HEK293 (cell line): ENCODE results near the gene NIPAL3.

Source experiments
- ATF2 ChIP-seq: fragments of 450-650 bp; formaldehyde crosslinking; IDR thresholded peaks from 2 replicates; pipeline ENCODE4 v1.5.1; 2016; ENCODE audit warnings: missing biosample characterization, missing genetic modification characterization, low read depth
- FEZF1 ChIP-seq: fragments of 450-650 bp; formaldehyde crosslinking; IDR thresholded peaks from 2 replicates; pipeline ENCODE4 v1.5.1; 2016; ENCODE audit warnings: missing biosample characterization, missing genetic modification characterization
- KLF17 ChIP-seq: fragments of 450-650 bp; formaldehyde crosslinking; IDR thresholded peaks from 2 replicates; pipeline ENCODE4 v1.5.1; 2016; ENCODE audit warnings: missing biosample characterization, missing genetic modification characterization
- TCF7L2 ChIP-seq: IDR thresholded peaks from 2 replicates; pipeline ENCODE4 v1.6.1; 2011; ENCODE audit warnings: low read depth, mild to moderate bottlenecking, inconsistent platforms, low read length, moderate library complexity, borderline replicate concordance
- ZBTB1 ChIP-seq: fragments of 450-650 bp; formaldehyde crosslinking; IDR thresholded peaks from 2 replicates; pipeline ENCODE4 v1.5.1; 2016; ENCODE audit warnings: missing biosample characterization, missing genetic modification characterization
- ZBTB21 ChIP-seq: fragments of 450-650 bp; formaldehyde crosslinking; IDR thresholded peaks from 2 replicates; pipeline ENCODE4 v1.5.1; 2017; ENCODE audit warnings: missing biosample characterization, missing genetic modification characterization
- ZBTB48 ChIP-seq: fragments of 450-650 bp; formaldehyde crosslinking; IDR thresholded peaks from 2 replicates; pipeline ENCODE4 v1.5.1; 2016; ENCODE audit warnings: missing biosample characterization, missing genetic modification characterization
- ZBTB6 ChIP-seq: fragments of 450-650 bp; formaldehyde crosslinking; IDR thresholded peaks from 2 replicates; pipeline ENCODE4 v1.5.1; 2017; ENCODE audit warnings: missing biosample characterization, missing genetic modification characterization
- ZNF112 ChIP-seq: fragments of 450-650 bp; formaldehyde crosslinking; IDR thresholded peaks from 2 replicates; pipeline ENCODE4 v1.5.0; 2017; ENCODE audit warnings: missing biosample characterization, missing genetic modification characterization
- ZNF121 ChIP-seq: fragments of 450-650 bp; formaldehyde crosslinking; IDR thresholded peaks from 2 replicates; pipeline ENCODE4 v1.5.1; 2016; ENCODE audit warnings: missing biosample characterization, missing genetic modification characterization
- ZNF140 ChIP-seq: fragments of 450-650 bp; formaldehyde crosslinking; IDR thresholded peaks from 2 replicates; pipeline ENCODE4 v1.5.1; 2016; ENCODE audit warnings: missing biosample characterization, missing genetic modification characterization
- ZNF169 ChIP-seq: fragments of 450-650 bp; formaldehyde crosslinking; IDR thresholded peaks from 2 replicates; pipeline ENCODE4 v1.5.1; 2016; ENCODE audit warnings: missing biosample characterization, missing genetic modification characterization
- ZNF211 ChIP-seq: fragments of 450-650 bp; formaldehyde crosslinking; IDR thresholded peaks from 2 replicates; pipeline ENCODE4 v1.5.1; 2016; ENCODE audit warnings: low read depth, missing biosample characterization, missing genetic modification characterization
- ZNF302 ChIP-seq: fragments of 450-650 bp; formaldehyde crosslinking; IDR thresholded peaks from 2 replicates; pipeline ENCODE4 v1.5.1; 2016; ENCODE audit warnings: missing biosample characterization, missing genetic modification characterization, low read depth
- ZNF362 ChIP-seq: fragments of 450-650 bp; formaldehyde crosslinking; IDR thresholded peaks from 2 replicates; pipeline ENCODE4 v1.5.1; 2016; ENCODE audit warnings: missing biosample characterization, missing genetic modification characterization
- ZNF473 ChIP-seq: fragments of 450-650 bp; formaldehyde crosslinking; IDR thresholded peaks from 2 replicates; pipeline ENCODE4 v1.5.1; 2017; ENCODE audit warnings: missing biosample characterization, missing genetic modification characterization
- ZNF48 ChIP-seq: fragments of 450-650 bp; formaldehyde crosslinking; IDR thresholded peaks from 2 replicates; pipeline ENCODE4 v1.5.1; 2016; ENCODE audit warnings: missing biosample characterization, missing genetic modification characterization
- ZNF549 ChIP-seq: fragments of 450-650 bp; IDR thresholded peaks from 2 replicates; pipeline ENCODE4 v1.5.1; 2018; ENCODE audit warnings: missing biosample characterization, missing genetic modification characterization, mild to moderate bottlenecking, inconsistent platforms, moderate library complexity
- ZNF639 ChIP-seq: fragments of 450-650 bp; formaldehyde crosslinking; IDR thresholded peaks from 2 replicates; pipeline ENCODE4 v1.5.1; 2016; ENCODE audit warnings: missing biosample characterization, missing genetic modification characterization
- ZNF660 ChIP-seq: fragments of 450-650 bp; IDR thresholded peaks from 2 replicates; pipeline ENCODE4 v1.5.1; 2018; ENCODE audit warnings: missing biosample characterization, mild to moderate bottlenecking, missing genetic modification characterization
- ZNF747 ChIP-seq: fragments of 450-650 bp; formaldehyde crosslinking; IDR thresholded peaks from 2 replicates; pipeline ENCODE4 v1.5.1; 2016; ENCODE audit warnings: missing biosample characterization, missing genetic modification characterization
- ZSCAN23 ChIP-seq: fragments of 450-650 bp; formaldehyde crosslinking; IDR thresholded peaks from 2 replicates; pipeline ENCODE4 v1.5.1; 2016; ENCODE audit warnings: missing biosample characterization, missing genetic modification characterization
- TF ChIP-seq, protein P1 (sequence below): fragments of 450-650 bp; formaldehyde crosslinking; IDR thresholded peaks from 2 replicates; pipeline ENCODE4 v1.5.1; 2016; ENCODE audit warnings: missing biosample characterization, missing genetic modification characterization
- TF ChIP-seq, protein P2 (sequence below): IDR thresholded peaks from 2 replicates; pipeline ENCODE4 v1.6.1; 2011; ENCODE audit warnings: mild to moderate bottlenecking, low read depth, low read length, borderline replicate concordance
- TF ChIP-seq, protein P3 (sequence below): fragments of 450-650 bp; formaldehyde crosslinking; IDR thresholded peaks from 2 replicates; pipeline ENCODE4 v1.5.1; 2016; ENCODE audit warnings: missing biosample characterization, missing genetic modification characterization, borderline replicate concordance

The NIPAL3 gene

DNA sequence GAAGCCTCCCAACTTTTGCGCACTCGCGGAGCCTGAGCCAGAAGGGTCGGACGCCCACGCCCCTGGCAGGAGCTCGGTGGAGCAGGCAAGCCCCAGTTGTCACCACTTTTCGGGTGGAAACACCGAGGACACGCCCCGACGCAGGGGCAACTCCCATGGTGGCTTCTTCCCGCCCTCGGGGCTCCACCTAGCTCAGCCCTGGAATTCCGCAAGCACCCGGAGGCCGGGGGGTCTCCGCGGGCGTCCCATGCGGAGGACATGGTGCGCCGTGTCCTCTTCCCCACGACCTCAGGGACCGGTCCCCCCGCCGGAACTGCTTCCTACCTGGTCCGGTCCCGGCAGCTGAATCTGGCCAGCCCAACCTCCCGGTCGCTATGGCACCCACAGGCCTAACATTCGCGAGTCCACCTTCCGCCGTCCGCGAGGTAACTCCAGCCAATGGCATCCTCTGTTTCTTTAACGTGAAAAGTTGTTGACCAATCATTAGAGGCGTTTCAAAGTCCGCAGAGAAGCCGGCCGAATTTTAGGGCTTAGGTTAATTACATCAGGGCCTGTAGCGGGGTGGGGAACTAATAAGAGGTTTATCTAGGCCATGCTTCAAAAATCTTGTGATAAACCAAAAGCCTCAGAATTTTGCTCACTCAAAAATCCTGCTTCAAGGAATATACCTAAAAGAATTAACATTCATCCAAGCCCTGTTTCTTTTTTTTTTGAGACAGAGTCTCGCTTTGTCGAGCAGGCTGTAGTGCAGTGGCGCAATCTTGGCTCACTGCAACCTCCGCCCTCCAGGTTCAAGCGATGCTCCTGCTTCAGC is 2.0 kb upstream of the NIPAL3 start, which contains the start of gene STPG1 (continued):
- TF ChIP-seq ZBTB21 (tag by site-specific recombination) (no peak), ZNF549 (no peak), ZNF112 (tag by site-specific recombination) (no peak), ZBTB48 (tag by site-specific recombination) (no peak; the same call in 1 of the 2 replicates), KLF17 (tag by site-specific recombination) (peak; percentile 53; the same call in 1 of the 2 replicates), ZNF639 (tag by site-specific recombination) (no peak), ZBTB1 (tag by site-specific recombination) (no peak), ZNF121 (tag by site-specific recombination) (no peak), ZNF211 (tag by site-specific recombination) (no peak), ZBTB6 (tag by site-specific recombination) (no peak), ZNF302 (tag by site-specific recombination) (no peak), ZNF140 (tag by site-specific recombination) (no peak), ZSCAN23 (tag by site-specific recombination) (no peak), ZNF660 (tag by site-specific recombination) (peak; percentile 45), TCF7L2 (no peak), FEZF1 (tag by site-specific recombination) (no peak), ATF2 (no peak), ZNF48 (tag by site-specific recombination) (no peak), ZNF473 (tag by site-specific recombination) (no peak), ZNF169 (tag by site-specific recombination) (no peak), ZNF747 (no peak), ZNF362 (tag by site-specific recombination) (no peak)
- TF ChIP-seq, protein P1, sequence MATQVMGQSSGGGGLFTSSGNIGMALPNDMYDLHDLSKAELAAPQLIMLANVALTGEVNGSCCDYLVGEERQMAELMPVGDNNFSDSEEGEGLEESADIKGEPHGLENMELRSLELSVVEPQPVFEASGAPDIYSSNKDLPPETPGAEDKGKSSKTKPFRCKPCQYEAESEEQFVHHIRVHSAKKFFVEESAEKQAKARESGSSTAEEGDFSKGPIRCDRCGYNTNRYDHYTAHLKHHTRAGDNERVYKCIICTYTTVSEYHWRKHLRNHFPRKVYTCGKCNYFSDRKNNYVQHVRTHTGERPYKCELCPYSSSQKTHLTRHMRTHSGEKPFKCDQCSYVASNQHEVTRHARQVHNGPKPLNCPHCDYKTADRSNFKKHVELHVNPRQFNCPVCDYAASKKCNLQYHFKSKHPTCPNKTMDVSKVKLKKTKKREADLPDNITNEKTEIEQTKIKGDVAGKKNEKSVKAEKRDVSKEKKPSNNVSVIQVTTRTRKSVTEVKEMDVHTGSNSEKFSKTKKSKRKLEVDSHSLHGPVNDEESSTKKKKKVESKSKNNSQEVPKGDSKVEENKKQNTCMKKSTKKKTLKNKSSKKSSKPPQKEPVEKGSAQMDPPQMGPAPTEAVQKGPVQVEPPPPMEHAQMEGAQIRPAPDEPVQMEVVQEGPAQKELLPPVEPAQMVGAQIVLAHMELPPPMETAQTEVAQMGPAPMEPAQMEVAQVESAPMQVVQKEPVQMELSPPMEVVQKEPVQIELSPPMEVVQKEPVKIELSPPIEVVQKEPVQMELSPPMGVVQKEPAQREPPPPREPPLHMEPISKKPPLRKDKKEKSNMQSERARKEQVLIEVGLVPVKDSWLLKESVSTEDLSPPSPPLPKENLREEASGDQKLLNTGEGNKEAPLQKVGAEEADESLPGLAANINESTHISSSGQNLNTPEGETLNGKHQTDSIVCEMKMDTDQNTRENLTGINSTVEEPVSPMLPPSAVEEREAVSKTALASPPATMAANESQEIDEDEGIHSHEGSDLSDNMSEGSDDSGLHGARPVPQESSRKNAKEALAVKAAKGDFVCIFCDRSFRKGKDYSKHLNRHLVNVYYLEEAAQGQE (tag by site-specific recombination), result no peak
- TF ChIP-seq, protein P2, sequence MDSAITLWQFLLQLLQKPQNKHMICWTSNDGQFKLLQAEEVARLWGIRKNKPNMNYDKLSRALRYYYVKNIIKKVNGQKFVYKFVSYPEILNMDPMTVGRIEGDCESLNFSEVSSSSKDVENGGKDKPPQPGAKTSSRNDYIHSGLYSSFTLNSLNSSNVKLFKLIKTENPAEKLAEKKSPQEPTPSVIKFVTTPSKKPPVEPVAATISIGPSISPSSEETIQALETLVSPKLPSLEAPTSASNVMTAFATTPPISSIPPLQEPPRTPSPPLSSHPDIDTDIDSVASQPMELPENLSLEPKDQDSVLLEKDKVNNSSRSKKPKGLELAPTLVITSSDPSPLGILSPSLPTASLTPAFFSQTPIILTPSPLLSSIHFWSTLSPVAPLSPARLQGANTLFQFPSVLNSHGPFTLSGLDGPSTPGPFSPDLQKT, result no peak
- TF ChIP-seq, protein P3, sequence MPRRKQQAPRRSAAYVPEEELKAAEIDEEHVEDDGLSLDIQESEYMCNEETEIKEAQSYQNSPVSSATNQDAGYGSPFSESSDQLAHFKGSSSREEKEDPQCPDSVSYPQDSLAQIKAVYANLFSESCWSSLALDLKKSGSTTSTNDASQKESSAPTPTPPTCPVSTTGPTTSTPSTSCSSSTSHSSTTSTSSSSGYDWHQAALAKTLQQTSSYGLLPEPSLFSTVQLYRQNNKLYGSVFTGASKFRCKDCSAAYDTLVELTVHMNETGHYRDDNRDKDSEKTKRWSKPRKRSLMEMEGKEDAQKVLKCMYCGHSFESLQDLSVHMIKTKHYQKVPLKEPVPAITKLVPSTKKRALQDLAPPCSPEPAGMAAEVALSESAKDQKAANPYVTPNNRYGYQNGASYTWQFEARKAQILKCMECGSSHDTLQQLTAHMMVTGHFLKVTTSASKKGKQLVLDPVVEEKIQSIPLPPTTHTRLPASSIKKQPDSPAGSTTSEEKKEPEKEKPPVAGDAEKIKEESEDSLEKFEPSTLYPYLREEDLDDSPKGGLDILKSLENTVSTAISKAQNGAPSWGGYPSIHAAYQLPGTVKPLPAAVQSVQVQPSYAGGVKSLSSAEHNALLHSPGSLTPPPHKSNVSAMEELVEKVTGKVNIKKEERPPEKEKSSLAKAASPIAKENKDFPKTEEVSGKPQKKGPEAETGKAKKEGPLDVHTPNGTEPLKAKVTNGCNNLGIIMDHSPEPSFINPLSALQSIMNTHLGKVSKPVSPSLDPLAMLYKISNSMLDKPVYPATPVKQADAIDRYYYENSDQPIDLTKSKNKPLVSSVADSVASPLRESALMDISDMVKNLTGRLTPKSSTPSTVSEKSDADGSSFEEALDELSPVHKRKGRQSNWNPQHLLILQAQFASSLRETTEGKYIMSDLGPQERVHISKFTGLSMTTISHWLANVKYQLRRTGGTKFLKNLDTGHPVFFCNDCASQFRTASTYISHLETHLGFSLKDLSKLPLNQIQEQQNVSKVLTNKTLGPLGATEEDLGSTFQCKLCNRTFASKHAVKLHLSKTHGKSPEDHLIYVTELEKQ (tag by site-specific recombination), result no peak
